ENCODE results near the gene RASGRP4.
"Not testable (repeated sequence)": the region's sequence is repeated elsewhere in the genome, so short reads cannot be mapped to it uniquely, and the experiment has no call there.

Gene RASGRP4

DNA sequence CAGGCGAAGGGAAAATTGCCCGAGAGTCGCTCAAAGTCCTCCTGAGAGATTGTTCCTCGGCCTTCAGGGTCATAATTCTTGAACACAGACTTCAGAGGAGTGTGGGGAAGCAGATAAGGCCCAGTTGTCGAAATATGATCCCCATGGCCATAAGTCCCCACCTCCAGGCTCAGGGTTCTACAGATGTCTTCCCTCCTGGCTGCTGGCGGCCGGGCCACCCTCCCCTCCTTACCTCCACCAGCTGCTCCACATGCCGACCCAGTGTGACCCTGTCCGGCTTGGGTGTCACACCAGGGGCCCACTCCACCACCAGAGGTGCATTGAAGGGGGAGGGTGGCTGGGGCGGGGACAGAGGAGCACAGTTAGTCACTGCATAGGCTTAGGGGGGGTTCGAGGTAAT, 13.1 kb downstream of the RASGRP4 start:
- Mint-ChIP-seq H3K36me3 (peaks cover 89% of the 10 kb centered on the region), H3K27ac (no peak overlapping the region), H3K4me3 (no peak overlapping the region), H3K4me1 (peaks cover 20% of the 10 kb centered on the region), H3K9me3 (no peaks in the 10 kb centered on the region)
- ATAC-seq (no peak), DNase-seq (ENCODE audit: low spot score in 2 of 2) (no peak)

DNA sequence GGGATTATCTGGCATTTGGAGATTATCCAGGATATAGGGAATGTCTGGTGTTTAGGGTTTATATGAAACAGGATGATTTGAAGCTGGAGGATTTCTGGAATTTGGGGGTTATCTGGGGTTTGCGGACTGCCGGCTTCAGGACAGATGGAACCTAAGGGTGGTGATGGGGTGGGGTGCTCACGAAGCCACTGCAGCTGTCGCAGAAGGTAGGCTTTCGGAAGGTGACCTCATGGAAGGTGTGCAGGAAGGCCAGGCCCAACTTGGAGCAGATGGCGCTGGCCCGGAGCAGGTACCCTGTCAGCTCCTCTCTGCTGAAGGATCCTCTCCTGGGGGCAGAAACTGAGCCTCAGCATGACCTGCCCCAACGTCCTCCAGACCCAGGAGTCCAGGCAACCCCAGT, 13.5 kb downstream of the RASGRP4 start:
- no peak for DNase-seq (ENCODE audit: low spot score in 2 of 2)
- no peak for ATAC-seq
- Mint-ChIP-seq H3K9me3 (no peaks in the 10 kb centered on the region), H3K4me3 (no peak overlapping the region), H3K27ac (no peak overlapping the region), H3K4me1 (peaks cover 16% of the 10 kb centered on the region), H3K36me3 (peaks cover 89% of the 10 kb centered on the region)

DNA sequence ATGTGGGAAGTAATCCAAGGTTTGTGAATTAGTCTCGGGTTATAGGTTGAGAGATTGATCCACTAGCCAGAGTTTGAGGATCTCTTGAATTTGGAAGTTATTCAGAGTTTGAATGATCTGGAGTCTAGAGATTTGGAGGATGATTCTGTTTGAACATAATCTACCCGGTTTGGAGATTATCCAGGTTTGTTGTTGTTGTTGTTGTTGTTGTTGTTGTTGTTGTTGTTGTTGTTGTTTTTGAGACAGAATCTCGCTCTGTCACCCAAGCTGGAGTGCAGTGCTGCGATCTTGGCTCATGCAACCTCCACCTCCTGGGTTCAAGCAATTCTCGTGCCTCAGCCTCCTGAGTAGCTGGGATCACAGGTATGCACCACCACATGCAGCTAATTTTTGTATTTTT, 14.1 kb downstream of the RASGRP4 start:
- not testable (repeated sequence) for ATAC-seq; H3K4me1 Mint-ChIP-seq; H3K9me3 Mint-ChIP-seq; H3K27ac Mint-ChIP-seq; H3K4me3 Mint-ChIP-seq; DNase-seq (ENCODE audit: low spot score in 2 of 2)
- H3K36me3 Mint-ChIP-seq: peaks cover 89% of the 10 kb centered on the region

DNA sequence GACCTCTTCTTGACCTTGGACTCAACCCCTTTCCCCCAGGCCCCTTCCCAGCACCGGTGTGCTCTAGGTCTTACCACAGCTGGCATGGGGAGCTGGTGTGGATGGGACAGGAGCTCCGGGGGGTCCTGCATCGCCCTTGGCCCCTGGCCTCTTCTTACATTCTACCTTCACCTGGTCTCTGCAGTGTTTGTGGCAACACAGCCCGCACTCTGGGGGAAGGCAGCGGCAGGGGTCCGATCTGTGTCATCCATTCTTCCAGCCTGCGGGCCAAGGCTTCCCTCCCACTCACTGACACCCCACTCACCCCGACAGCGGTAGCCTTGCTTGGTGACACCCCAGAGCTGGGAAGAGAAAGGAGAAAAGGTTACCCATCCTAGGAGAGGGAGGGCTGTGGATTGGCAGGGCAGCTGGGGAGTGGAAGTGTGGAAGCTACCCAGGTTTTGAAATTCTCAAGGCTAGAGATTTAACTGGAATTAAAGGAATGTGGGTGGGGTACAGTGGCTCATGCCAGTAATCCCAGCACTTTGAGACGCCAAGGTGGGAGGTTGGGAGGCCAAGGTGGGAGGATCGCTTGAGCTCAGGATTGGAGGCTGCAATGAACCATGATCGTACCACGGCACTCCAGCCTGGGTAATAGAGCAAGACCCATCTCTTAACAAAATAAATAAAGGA, 14.8 kb downstream of the RASGRP4 start:
- Mint-ChIP-seq H3K27ac (peak overlapping the region; percentile 73), H3K4me1 (peaks cover 5% of the 10 kb centered on the region), H3K36me3 (peaks cover 90% of the 10 kb centered on the region), H3K9me3 (no peaks in the 10 kb centered on the region), H3K4me3 (no peak overlapping the region)
- DNase-seq (ENCODE audit: low spot score in 2 of 2) (no peak), ATAC-seq (no peak)

DNA sequence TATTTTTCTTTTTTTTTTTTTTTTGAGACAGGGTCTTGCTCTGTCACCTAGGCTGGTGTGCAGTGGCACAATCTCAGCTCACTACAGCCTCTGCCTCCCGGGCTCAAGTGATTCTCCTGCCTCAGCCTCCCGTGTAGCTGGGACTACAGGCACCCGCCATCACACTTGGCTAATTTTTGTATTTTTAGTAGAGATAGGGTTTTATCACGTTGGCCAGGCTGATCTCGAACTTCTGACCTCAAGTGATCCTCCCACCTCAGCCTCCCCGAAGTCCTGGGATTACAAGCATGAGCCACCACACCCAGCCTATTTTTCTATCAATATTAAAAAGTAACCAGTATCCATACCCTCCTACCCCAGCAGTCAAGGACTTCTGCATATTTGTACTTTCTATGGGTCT, 15.6 kb downstream of the RASGRP4 start:
- peaks cover 93% of the 10 kb centered on the region for H3K36me3 Mint-ChIP-seq
- not testable (repeated sequence) for DNase-seq (ENCODE audit: low spot score in 2 of 2); H3K9me3 Mint-ChIP-seq; ATAC-seq; H3K4me3 Mint-ChIP-seq; H3K4me1 Mint-ChIP-seq
- peak overlapping the region; percentile 73 for H3K27ac Mint-ChIP-seq

DNA sequence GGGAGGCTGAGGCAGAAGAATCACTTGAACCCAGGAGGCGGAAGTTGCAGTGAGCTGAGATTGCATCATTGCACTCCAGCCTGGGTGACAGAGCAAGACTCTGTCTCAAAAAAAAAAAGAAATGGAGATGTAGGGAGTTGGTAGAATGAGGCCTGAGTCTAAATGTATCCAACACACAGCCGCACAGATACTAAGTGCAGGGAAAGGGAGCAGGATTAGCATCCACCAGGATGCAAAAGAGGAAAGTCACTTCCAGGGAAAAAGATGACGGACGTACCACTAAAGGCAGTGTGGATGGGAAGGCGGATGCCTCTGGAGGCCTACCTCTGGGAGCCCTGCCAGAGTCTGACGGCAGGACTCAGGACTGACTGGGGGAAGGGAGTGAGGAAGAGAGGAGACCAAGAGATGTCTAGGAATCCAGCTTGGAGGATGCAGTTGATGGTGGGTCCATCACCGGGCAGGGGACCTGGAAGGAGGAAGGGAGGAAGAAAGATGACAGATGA, 16.3 kb downstream of the RASGRP4 start:
- no peak for DNase-seq (ENCODE audit: low spot score in 2 of 2)
- Mint-ChIP-seq H3K9me3 (no peaks in the 10 kb centered on the region), H3K4me3 (no peak overlapping the region), H3K27ac (peak overlapping the region; percentile 51), H3K4me1 (peaks cover 13% of the 10 kb centered on the region), H3K36me3 (peaks cover 93% of the 10 kb centered on the region)
- ATAC-seq: no peak

DNA sequence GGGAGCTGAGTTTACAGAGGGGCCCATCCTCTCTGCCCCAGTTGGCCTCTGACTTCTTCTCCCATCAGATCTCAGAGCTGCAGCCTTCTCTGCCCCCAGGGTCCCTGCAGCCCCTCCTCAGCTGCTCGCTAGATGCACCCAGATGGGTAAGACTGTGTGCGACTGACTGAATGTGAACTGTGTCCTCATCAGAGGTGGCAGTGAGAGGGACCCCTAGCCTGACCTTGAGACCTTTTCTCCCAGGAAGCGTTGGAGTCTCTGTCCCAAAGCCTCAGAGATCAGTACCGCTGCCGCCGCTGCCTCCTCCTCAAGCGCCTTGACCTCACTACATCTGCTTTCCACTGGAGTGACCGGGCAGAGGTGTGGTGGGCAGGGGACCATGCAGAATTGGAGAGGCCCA, 20.7 kb downstream of the RASGRP4 start:
- Mint-ChIP-seq H3K36me3 (peaks cover 74% of the 10 kb centered on the region), H3K4me1 (peaks cover 31% of the 10 kb centered on the region), H3K4me3 (peak overlapping the region; percentile 90), H3K27ac (no peak overlapping the region), H3K9me3 (no peaks in the 10 kb centered on the region)
- ATAC-seq (no peak), DNase-seq (ENCODE audit: low spot score in 2 of 2) (no peak)

DNA sequence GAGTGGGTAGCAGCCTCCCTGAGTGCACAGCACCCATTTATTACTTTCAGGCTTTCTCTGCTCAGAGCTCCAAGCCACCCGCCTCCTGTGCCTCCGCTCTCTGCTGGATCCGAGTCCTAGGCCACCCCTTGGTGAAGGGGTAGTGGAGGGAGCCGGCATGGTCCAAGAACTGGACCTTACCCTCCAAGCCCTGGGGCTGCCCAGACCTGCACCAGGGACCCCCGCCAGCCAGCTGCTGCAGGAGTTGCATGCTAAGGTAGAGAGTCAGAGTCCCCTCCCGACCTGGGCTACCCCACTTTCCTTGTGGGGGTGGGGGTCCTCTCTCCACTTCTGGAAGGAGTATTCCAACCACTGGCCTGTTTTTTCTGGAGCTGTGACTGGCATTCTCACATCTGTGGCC, 21.2 kb downstream of the RASGRP4 start:
- peak overlapping the region; percentile 94 for H3K27ac Mint-ChIP-seq

DNA sequence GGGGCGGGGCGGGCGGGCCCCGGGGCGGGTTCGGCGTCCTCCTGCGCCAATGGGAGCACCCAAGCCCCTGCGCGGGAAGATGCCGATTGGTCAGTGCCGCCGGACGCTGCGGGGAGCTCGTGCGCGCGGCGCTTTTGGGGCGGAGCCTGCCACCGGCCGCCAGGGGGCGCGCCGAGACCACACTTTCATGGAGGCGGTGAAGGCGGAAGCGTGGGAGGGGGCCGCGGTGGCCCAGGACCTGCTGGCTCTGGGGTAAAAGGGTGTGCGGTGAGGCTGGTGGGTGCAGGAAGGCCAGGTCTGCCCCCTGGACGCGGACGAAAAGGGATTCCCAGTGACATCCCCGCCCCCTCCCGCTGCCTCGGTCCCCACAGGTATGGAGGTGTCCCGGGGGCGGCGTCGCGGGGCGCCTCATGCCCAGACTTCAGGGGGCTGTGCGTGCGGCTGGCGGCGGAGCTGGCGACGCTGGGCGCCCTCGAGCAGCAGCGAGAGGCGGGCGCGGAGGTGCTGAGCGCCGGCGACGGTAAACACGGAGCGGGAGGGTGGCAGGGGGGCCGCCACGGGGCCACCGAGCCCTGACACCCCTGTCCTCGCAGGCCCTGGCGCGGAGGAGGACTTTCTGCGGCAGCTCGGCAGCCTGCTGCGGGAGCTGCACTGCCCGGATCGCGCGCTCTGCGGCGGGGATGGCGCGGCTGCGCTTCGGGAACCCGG, 22.9 kb downstream of the RASGRP4 start, which contains the start of gene FAM98C:
FAM98C (plus strand) TSS at position 127 of the 708 bp plus-strand sequence; CDS start at position 188, 61 bp downstream.
- peak within 1 kb of the TSS; percentile 90 for H3K4me3 Mint-ChIP-seq
- H3K9me3 Mint-ChIP-seq: no peaks in the 10 kb centered on the region
- H3K4me1 Mint-ChIP-seq: peaks cover 31% of the 10 kb centered on the region
- DNase-seq (ENCODE audit: low spot score in 2 of 2) (peak; percentile 98 to 99), ATAC-seq (peak; percentile 97)
- peaks cover 53% of the 10 kb centered on the region for H3K36me3 Mint-ChIP-seq
- peak within 1 kb of the TSS; percentile 94 for H3K27ac Mint-ChIP-seq

More for the DNA sequence above, 21.2 kb downstream of the RASGRP4 start:
- no peak for ATAC-seq
- Mint-ChIP-seq H3K4me3 (peak overlapping the region; percentile 90), H3K4me1 (peaks cover 31% of the 10 kb centered on the region), H3K36me3 (peaks cover 70% of the 10 kb centered on the region), H3K9me3 (no peaks in the 10 kb centered on the region)
- DNase-seq (ENCODE audit: low spot score in 2 of 2): no peak

DNA sequence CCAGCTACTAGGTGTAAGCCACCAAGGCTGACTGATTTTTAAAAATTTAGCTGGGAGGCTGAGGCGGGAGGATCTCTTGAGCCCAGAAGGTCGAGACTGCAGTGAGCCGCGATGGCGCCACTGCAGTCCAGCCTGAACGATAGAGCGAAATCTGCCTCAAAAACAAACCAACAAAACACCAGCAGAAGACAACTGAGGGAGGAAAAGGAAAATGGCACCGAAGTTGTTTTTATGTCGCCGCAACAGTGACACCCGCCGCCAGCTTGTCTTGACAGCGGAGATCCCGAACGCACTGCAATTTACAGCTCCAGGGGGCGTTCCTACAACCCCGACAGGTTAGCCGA, 23.4 kb downstream of the RASGRP4 start:
- ATAC-seq: no peak
- DNase-seq (ENCODE audit: low spot score in 2 of 2): no peak
- Mint-ChIP-seq H3K36me3 (peaks cover 48% of the 10 kb centered on the region), H3K27ac (peak overlapping the region; percentile 94), H3K4me1 (peaks cover 31% of the 10 kb centered on the region), H3K4me3 (peak overlapping the region; percentile 90), H3K9me3 (no peaks in the 10 kb centered on the region)

DNA sequence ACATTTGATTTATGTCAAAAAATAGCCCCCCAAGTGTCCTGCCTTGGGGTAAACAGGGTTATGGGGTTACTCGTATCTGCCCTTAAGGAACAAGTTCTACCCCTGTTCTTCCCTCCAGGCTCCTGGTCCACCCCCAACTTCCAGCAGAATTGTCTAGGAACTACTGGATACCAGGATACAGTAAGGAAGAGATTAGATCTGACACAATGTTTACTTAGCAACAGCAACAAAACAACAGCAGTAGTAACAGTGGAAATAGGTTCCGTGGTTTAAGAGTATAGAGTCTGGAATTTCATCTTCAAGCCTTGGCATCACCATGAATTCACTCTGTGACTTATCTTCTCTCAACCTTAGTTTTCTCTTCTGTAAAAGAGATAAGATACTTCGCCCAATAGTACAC, 24.9 kb downstream of the RASGRP4 start:
- Mint-ChIP-seq H3K27ac (no peak overlapping the region), H3K4me3 (peak overlapping the region; percentile 55)

DNA sequence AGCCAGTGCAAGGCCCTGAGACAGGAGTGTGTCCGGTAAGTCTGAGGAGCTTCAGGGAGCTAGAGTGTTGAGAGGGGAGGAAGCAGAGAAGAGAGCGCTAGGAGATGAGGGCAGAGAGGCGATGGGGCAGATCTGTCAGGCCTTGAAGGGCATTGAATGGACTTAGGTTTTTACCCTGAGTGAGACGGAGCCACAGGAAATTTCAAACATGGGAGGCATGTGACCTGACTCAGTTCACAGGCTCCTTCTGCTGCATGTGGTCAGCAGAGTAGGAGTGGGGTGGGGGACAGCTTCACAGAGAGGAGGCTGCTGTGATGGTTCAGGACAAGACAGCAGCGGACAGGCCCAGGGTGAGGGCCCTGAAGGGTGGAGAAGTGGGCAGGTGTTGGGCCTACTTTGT, 25.7 kb downstream of the RASGRP4 start:
- Mint-ChIP-seq H3K9me3 (no peaks in the 10 kb centered on the region), H3K4me1 (peaks cover 43% of the 10 kb centered on the region), H3K36me3 (peaks cover 25% of the 10 kb centered on the region), H3K4me3 (no peak overlapping the region), H3K27ac (no peak overlapping the region)
- ATAC-seq (no peak), DNase-seq (ENCODE audit: low spot score in 2 of 2) (no peak)

More for the DNA sequence above, 24.9 kb downstream of the RASGRP4 start:
- H3K36me3 Mint-ChIP-seq: peaks cover 33% of the 10 kb centered on the region
- no peak for ATAC-seq
- H3K9me3 Mint-ChIP-seq: no peaks in the 10 kb centered on the region
- H3K4me1 Mint-ChIP-seq: peaks cover 44% of the 10 kb centered on the region
- no peak for DNase-seq (ENCODE audit: low spot score in 2 of 2)

DNA sequence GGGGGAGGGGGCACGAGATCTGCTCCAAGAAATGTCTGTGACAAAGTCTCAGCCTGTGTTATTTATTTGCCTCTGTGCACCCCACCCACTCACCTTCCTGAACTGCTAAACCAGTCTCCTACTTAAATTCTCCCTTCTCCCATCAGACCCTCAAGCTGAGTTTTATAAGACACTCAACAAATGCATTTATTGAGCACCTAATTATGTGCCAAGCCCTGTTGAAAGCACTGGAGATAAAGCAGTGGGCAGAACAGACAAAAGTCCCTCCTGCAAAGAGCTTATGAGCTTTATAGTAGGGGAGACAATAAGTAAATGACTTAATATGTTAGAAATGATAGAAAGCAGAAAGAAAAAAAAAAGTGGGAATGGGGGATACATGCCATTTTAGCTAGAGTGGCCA, 26.5 kb downstream of the RASGRP4 start:
- Mint-ChIP-seq H3K27ac (no peak overlapping the region), H3K36me3 (peaks cover 21% of the 10 kb centered on the region), H3K4me1 (peaks cover 41% of the 10 kb centered on the region), H3K9me3 (no peaks in the 10 kb centered on the region), H3K4me3 (no peak overlapping the region)
- no peak for ATAC-seq
- no peak for DNase-seq (ENCODE audit: low spot score in 2 of 2)

DNA sequence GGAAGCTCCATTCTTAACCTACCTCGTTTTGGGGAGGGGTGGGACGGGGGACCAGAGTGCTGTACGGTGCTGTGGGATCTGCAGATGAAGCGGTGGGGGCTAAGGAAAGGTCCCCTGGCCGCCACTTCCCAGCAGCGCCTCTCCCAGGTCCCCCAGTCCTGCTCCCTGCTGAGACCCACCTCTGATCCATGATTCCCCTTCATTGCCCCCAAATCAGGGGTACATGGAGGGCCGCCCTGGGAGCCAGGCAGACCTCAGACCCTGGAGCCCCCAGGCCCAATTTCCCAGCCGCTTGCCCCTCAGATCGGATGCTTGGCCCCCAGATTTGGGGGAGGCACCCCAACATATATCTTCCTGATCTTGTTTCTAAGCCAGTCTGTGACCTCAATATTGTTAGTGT, 26.9 kb downstream of the RASGRP4 start:
- Mint-ChIP-seq H3K27ac (no peak overlapping the region), H3K36me3 (peaks cover 16% of the 10 kb centered on the region), H3K9me3 (no peaks in the 10 kb centered on the region), H3K4me3 (no peak overlapping the region), H3K4me1 (peaks cover 40% of the 10 kb centered on the region)
- no peak for ATAC-seq
- DNase-seq (ENCODE audit: low spot score in 2 of 2): no peak

DNA sequence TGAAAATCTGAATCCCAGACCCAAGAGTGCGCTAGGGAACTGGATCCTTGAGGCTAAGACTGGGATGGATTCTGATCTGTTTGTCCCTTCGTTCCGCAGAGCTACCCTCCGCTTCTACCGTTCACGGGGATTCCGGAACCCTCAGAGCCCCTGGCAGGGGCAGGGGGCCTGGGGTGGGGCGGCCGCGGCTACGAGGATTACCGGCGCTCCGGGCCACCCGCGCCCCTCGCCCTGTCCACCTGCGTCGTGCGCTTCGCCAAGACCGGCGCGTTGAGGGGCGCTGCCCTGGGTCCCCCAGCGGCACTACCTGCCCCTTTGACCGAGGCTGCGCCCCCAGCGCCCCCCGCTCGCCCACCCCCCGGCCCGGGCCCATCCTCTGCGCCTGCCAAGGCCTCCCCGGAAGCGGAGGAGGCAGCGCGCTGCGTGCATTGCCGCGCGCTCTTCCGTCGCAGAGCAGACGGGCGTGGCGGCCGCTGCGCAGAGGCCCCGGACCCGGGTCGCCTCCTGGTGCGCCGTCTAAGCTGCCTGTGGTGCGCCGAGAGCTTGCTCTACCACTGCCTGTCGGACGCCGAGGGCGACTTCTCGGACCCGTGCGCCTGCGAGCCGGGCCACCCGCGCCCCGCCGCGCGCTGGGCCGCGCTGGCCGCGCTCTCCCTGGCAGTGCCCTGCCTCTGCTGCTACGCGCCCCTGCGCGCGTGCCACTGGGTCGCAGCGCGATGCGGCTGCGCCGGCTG, 30.5 kb downstream of the RASGRP4 start:
- peaks cover 37% of the 10 kb centered on the region for H3K4me1 Mint-ChIP-seq
- peak overlapping the region; percentile 84 for H3K27ac Mint-ChIP-seq
- no peaks in the 10 kb centered on the region for H3K9me3 Mint-ChIP-seq
- peak; percentile 84 for ATAC-seq
- peak; percentile 49 to 71 for DNase-seq (ENCODE audit: low spot score in 2 of 2)
- H3K36me3 Mint-ChIP-seq: peaks cover 4% of the 10 kb centered on the region
- peak overlapping the region; percentile 77 for H3K4me3 Mint-ChIP-seq

Measured in stimulated activated effector memory CD8-positive, alpha-beta T cell treated with anti-CD3 and anti-CD28 coated beads, Interleukin-12 subunit alpha, Interleukin-12 subunit beta, amount 100 ng/mL, for 72 hours (primary cell).